ENCODE results near the gene NPHP1.
"Not testable (repeated sequence)": the region's sequence is repeated elsewhere in the genome, so short reads cannot be mapped to it uniquely, and the experiment has no call there.

Gene NPHP1

DNA sequence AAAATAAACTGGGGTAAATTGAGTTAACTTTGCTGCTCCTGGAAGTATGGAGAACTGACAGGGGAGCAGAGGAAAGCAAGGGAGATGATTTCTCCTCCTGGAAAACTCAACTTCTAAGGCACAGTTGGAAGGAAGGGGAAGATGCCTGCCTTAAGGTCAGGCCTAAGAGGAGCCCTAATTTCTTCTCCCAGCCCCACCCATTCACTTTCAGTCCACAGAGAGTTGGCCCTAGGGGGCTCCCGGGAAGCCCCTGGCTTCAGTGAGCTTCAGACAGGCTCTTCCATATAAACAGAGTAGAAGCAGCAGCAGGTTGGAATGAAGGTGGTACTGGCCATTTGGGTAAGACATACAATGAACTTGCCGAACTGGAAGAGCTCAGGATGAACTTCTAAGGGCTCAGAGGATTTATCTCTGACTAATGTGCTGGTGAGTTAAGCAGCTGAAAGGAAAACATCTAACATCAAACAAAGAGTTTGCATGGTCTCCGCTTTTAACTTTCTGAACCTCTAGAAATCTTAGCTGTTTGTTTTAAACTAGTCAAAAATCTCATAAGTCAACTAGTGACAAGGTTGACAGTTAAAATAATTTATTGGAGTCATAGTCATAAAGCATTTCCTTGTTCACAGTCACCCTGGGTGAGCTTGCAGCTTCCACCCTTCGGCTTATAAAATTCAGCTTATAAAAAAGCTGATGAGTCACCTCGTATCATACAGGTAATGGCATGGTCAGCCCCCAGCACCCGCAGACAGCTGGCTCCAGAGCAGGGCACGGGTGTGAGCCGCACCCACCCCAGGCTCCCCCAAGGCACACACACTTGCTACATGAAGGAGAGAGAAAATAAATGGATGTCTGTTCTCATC, 99.0 kb downstream of the NPHP1 start:
- Histone ChIP-seq H3K36me3 (ENCODE audit: control insufficient read depth, insufficient read depth, low read length) (no peaks in the 10 kb centered on the region), H3K4me3 (ENCODE audit: low read depth, low read length) (no peak overlapping the region), H3K9me3 (ENCODE audit: control insufficient read depth, insufficient read depth, low read length) (no peaks in the 10 kb centered on the region), H3K9ac (ENCODE audit: low read depth, low read length) (no peak overlapping the region), H3K4me1 (ENCODE audit: control insufficient read depth, insufficient read depth, low read length) (no peaks in the 10 kb centered on the region), H3K27me3 (ENCODE audit: control insufficient read depth, insufficient read depth, low read length) (no peaks in the 10 kb centered on the region)

DNA sequence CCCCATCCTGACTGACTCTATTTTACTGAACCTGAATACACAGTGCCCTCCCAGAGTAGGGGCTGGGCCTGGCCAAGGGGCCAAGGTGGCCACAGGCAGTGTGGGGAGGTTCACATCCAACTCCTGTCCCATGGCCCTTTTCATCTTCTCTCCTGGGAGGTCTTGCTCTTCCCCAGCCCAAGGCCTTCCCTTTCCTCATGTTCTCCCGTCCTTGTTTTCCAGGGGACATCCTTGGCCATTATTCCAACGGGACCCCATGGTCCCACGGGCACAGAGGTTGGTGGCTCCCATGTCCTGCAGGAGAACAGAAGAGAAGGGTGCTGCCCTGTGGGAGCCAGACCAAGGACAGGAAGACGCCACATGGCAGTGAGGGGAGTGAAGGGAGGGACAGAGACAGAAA, 99.6 kb downstream of the NPHP1 start:
- Histone ChIP-seq H3K4me1 (ENCODE audit: control insufficient read depth, insufficient read depth, low read length) (no peaks in the 10 kb centered on the region), H3K27me3 (ENCODE audit: control insufficient read depth, insufficient read depth, low read length) (no peaks in the 10 kb centered on the region), H3K36me3 (ENCODE audit: control insufficient read depth, insufficient read depth, low read length) (no peaks in the 10 kb centered on the region), H3K9me3 (ENCODE audit: control insufficient read depth, insufficient read depth, low read length) (no peaks in the 10 kb centered on the region), H3K9ac (ENCODE audit: low read depth, low read length) (no peak overlapping the region), H3K4me3 (ENCODE audit: low read depth, low read length) (no peak overlapping the region)

DNA sequence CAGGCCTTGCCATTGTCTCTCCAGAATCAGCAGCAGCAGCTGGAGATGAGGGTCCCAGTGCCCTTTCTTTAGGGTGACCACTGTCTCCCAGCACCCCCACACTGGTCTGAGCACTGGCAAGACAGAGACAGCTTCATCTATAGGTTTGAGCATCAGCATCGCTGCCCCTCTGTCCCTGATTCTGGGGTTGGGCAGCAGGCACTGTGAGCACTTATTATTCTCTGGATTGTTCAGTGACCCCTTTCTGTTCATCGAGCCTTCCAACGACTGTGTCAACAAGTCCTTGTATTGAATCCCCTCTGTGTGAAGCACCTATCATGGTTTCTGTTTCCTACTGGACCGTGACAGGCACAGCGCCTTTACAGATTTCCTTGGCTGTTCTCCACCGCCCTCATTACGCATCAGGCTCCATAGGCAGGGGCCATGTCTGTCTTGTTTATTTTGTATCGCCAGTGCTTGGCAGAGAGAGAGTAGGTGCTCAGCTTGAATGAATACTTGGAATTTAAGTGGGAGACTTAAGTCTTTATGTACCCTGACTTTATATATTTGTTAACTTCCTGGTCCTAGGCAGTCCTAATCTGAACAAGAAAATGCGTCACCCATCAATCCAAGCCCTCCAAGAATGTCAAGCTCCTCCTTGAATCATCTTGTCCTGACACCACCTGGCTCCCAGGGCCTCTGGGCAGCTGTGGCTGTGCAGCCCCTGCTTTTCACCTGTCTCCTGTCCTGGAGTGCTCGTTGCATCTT, 100.6 kb downstream of the NPHP1 start:
- Histone ChIP-seq H3K4me3 (ENCODE audit: low read depth, low read length) (no peak overlapping the region), H3K27me3 (ENCODE audit: control insufficient read depth, insufficient read depth, low read length) (no peaks in the 10 kb centered on the region), H3K9ac (ENCODE audit: low read depth, low read length) (no peak overlapping the region), H3K36me3 (ENCODE audit: control insufficient read depth, insufficient read depth, low read length) (no peaks in the 10 kb centered on the region), H3K9me3 (ENCODE audit: control insufficient read depth, insufficient read depth, low read length) (no peaks in the 10 kb centered on the region), H3K4me1 (ENCODE audit: control insufficient read depth, insufficient read depth, low read length) (no peaks in the 10 kb centered on the region)

- H3K4me3 ChIP-seq (ENCODE audit: low read depth, low read length), result no peak overlapping the region
- no peaks in the 10 kb centered on the region for H3K36me3 ChIP-seq (ENCODE audit: control insufficient read depth, insufficient read depth, low read length)
- H3K9ac ChIP-seq (ENCODE audit: low read depth, low read length), result no peak overlapping the region
- H3K27me3 ChIP-seq (ENCODE audit: control insufficient read depth, insufficient read depth, low read length), result no peaks in the 10 kb centered on the region
- H3K9me3 ChIP-seq (ENCODE audit: control insufficient read depth, insufficient read depth, low read length), result no peaks in the 10 kb centered on the region
- H3K4me1 ChIP-seq (ENCODE audit: control insufficient read depth, insufficient read depth, low read length), result no peaks in the 10 kb centered on the region
These were observed 101.5 kb downstream of the NPHP1 start for GRCh38 chr2:110103061-110103961.

GRCh38 chr2:110101901-110102803, 102.7 kb downstream of the NPHP1 start:
- H3K4me1 ChIP-seq (ENCODE audit: control insufficient read depth, insufficient read depth, low read length), result no peaks in the 10 kb centered on the region
- no peaks in the 10 kb centered on the region for H3K27me3 ChIP-seq (ENCODE audit: control insufficient read depth, insufficient read depth, low read length)
- H3K9me3 ChIP-seq (ENCODE audit: control insufficient read depth, insufficient read depth, low read length), result no peaks in the 10 kb centered on the region
- no peak overlapping the region for H3K4me3 ChIP-seq (ENCODE audit: low read depth, low read length)
- no peak overlapping the region for H3K9ac ChIP-seq (ENCODE audit: low read depth, low read length)
- no peaks in the 10 kb centered on the region for H3K36me3 ChIP-seq (ENCODE audit: control insufficient read depth, insufficient read depth, low read length)

- no peaks in the 10 kb centered on the region for H3K36me3 ChIP-seq (ENCODE audit: control insufficient read depth, insufficient read depth, low read length)
- no peaks in the 10 kb centered on the region for H3K27me3 ChIP-seq (ENCODE audit: control insufficient read depth, insufficient read depth, low read length)
- no peak overlapping the region for H3K9ac ChIP-seq (ENCODE audit: low read depth, low read length)
- no peak overlapping the region for H3K4me3 ChIP-seq (ENCODE audit: low read depth, low read length)
- H3K9me3 ChIP-seq (ENCODE audit: control insufficient read depth, insufficient read depth, low read length), result no peaks in the 10 kb centered on the region
- no peaks in the 10 kb centered on the region for H3K4me1 ChIP-seq (ENCODE audit: control insufficient read depth, insufficient read depth, low read length)
These were observed 103.5 kb downstream of the NPHP1 start for GRCh38 chr2:110101280-110101844.

DNA sequence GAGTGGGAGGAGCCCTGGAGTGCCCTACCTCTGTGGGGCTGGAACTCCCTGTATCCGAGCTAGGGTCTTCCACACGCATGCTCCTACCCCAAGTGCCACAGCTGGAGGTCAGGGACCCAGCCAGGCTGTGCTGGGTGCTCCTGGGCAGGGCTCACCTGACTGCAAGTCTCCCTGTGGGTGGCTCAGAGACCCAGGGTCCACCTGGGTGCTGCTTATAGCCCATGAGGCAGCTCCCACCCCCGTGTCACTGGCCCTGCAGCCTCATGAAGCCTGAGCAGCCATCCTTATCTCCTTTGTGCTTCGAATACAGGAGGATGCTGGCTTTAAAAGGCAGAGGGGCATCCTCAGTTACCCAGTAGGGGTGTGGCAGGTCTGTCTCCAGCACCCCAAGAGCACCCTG, 103.9 kb downstream of the NPHP1 start:
- H3K36me3 ChIP-seq (ENCODE audit: control insufficient read depth, insufficient read depth, low read length); H3K9ac ChIP-seq (ENCODE audit: low read depth, low read length); H3K27me3 ChIP-seq (ENCODE audit: control insufficient read depth, insufficient read depth, low read length); H3K4me1 ChIP-seq (ENCODE audit: control insufficient read depth, insufficient read depth, low read length); H3K4me3 ChIP-seq (ENCODE audit: low read depth, low read length); H3K9me3 ChIP-seq (ENCODE audit: control insufficient read depth, insufficient read depth, low read length): not testable (repeated sequence)

DNA sequence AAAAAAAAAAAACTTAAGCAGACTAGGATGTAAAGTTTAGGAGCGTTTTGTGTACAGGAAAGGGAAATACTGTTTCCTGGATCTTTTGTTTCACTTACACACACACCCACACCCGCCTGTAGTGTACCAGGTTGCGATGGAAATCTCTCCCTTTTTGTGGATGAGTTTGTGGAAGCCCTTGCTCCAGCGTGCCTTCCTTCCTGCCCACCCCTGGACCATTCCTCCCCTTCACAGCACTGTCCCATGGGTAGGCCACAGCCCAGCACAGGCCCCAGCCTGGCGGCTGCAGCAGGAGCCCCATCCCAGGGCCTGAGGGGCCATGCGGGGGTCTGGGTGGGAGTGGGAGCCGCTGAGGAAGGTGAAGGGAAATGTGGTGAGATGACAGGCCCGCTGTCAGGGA, 104.3 kb downstream of the NPHP1 start:
- H3K27me3 ChIP-seq (ENCODE audit: control insufficient read depth, insufficient read depth, low read length), result no peaks in the 10 kb centered on the region
- no peaks in the 10 kb centered on the region for H3K9me3 ChIP-seq (ENCODE audit: control insufficient read depth, insufficient read depth, low read length)
- H3K4me1 ChIP-seq (ENCODE audit: control insufficient read depth, insufficient read depth, low read length), result no peaks in the 10 kb centered on the region
- no peak overlapping the region for H3K9ac ChIP-seq (ENCODE audit: low read depth, low read length)
- no peak overlapping the region for H3K4me3 ChIP-seq (ENCODE audit: low read depth, low read length)
- no peaks in the 10 kb centered on the region for H3K36me3 ChIP-seq (ENCODE audit: control insufficient read depth, insufficient read depth, low read length)

- Histone ChIP-seq H3K9ac (ENCODE audit: low read depth, low read length) (no peak overlapping the region), H3K4me3 (ENCODE audit: low read depth, low read length) (no peak overlapping the region), H3K9me3 (ENCODE audit: control insufficient read depth, insufficient read depth, low read length) (no peaks in the 10 kb centered on the region), H3K36me3 (ENCODE audit: control insufficient read depth, insufficient read depth, low read length) (no peaks in the 10 kb centered on the region), H3K4me1 (ENCODE audit: control insufficient read depth, insufficient read depth, low read length) (no peaks in the 10 kb centered on the region), H3K27me3 (ENCODE audit: control insufficient read depth, insufficient read depth, low read length) (no peaks in the 10 kb centered on the region)
These were observed 105.2 kb downstream of the NPHP1 start for GRCh38 chr2:110099471-110100225.

- Histone ChIP-seq H3K9me3 (ENCODE audit: control insufficient read depth, insufficient read depth, low read length) (no peaks in the 10 kb centered on the region), H3K4me3 (ENCODE audit: low read depth, low read length) (no peak overlapping the region), H3K36me3 (ENCODE audit: control insufficient read depth, insufficient read depth, low read length) (no peaks in the 10 kb centered on the region), H3K27me3 (ENCODE audit: control insufficient read depth, insufficient read depth, low read length) (no peaks in the 10 kb centered on the region), H3K4me1 (ENCODE audit: control insufficient read depth, insufficient read depth, low read length) (no peaks in the 10 kb centered on the region), H3K9ac (ENCODE audit: low read depth, low read length) (no peak overlapping the region)
These were observed 105.8 kb downstream of the NPHP1 start for GRCh38 chr2:110099038-110099425.

Data from iPS-15b (cell line).